Loucy (cell line): Measurements from ENCODE around the gene SNRNP25.
"Not testable (repeated sequence)": the region's sequence is repeated elsewhere in the genome, so short reads cannot be mapped to it uniquely, and the experiment has no call there.

Experiments used
- CTCF ChIP-seq: fragments of 200-600 bp; sonication (generic); conservative IDR thresholded peaks from 2 replicates; pipeline ENCODE4 v1.5.1; 2014; ENCODE audit warnings: mild to moderate bottlenecking, antibody characterized with exemption, low read length
- EZH2phosphoT487 ChIP-seq: fragments of 200-600 bp; IDR thresholded peaks from 2 replicates; pipeline ENCODE4 v1.6.1; 2018; ENCODE audit warnings: antibody characterized with exemption, mild to moderate bottlenecking, moderate library complexity, borderline replicate concordance

DNA sequence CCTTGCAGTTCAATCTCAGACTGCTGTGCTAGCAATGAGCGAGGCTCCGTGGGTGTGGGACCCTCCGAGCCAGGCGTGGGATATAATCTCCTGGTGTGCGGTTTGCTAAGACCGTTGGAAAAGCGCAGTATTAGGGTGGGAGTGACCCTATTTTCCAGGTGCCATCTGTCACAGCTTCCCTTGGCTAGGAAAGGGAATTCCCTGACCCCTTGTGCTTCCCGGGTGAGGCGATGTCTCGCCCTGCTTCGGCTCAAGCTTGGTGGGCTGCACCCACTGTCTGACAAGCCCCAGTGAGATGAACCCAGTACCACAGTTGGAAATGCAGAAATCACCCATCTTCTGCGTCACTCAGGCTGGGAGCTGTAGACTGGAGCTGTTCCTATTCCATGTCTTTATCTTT, 32.7 kb upstream of the SNRNP25 start:
- not testable (repeated sequence) for TF ChIP-seq CTCF, EZH2phosphoT487
